Liver (tissue), 9 donors: ENCODE data around the gene THSD7B. TPM values are rescaled to one million over a fixed set of nuclear protein-coding genes. Genes with fewer than 3 reads are reported as not detected.

Experiments used
- DNase-seq: peaks from one replicate; pipeline ENCODE4 v3.0.0-alpha.2; 2017; ENCODE audit warnings: low spot score
- H3K27ac ChIP-seq, 2 donors: one replicate each; pipeline ENCODE4 v1.7.0; 2013; ENCODE audit warnings: inconsistent platforms in 2 of 2, low read length in 2 of 2, control low read depth in 1 of 2, low read depth in 1 of 2, mild to moderate bottlenecking in 1 of 2
- H3K27me3 ChIP-seq, 4 donors: one replicate each; pipeline versions ENCODE4 v1.6.1 to v1.7.0; 2013; ENCODE audit warnings: low read length in 3 of 4, inconsistent platforms in 1 of 4, mild to moderate bottlenecking in 1 of 4, moderate library complexity in 1 of 4; ENCODE audit not compliant: control insufficient read depth in 4 of 4, insufficient read depth in 4 of 4
- H3K36me3 ChIP-seq, 4 donors: one replicate each; pipeline versions ENCODE4 v1.6.1 to v1.7.0; 2013; ENCODE audit warnings: low read length in 3 of 4, mild to moderate bottlenecking in 3 of 4, low read depth in 1 of 4, moderate library complexity in 1 of 4; ENCODE audit not compliant: control insufficient read depth in 4 of 4, insufficient read depth in 3 of 4
- H3K4me1 ChIP-seq, 4 donors: one replicate each; pipeline versions ENCODE4 v1.6.1 to v1.7.0; 2013; ENCODE audit warnings: low read length in 3 of 4, mild to moderate bottlenecking in 3 of 4, moderate library complexity in 1 of 4; ENCODE audit not compliant: control insufficient read depth in 4 of 4, insufficient read depth in 4 of 4
- H3K4me3 ChIP-seq, 3 donors: one replicate each; pipeline versions ENCODE4 v1.6.1 to v1.7.0; 2013; ENCODE audit warnings: low read length in 3 of 3, control low read depth in 1 of 3, low read depth in 1 of 3, mild to moderate bottlenecking in 1 of 3
- H3K9ac ChIP-seq, 2 donors: one replicate each; pipeline ENCODE4 v1.7.0; 2013; ENCODE audit warnings: low read length in 2 of 2, mild to moderate bottlenecking in 2 of 2, moderate library complexity in 2 of 2, control low read depth in 1 of 2, low read depth in 1 of 2
- H3K9me3 ChIP-seq, 4 donors: one replicate each; pipeline versions ENCODE4 v1.6.1 to v1.7.0; 2013; ENCODE audit warnings: low read length in 3 of 4; ENCODE audit not compliant: control insufficient read depth in 4 of 4
- EGR1 ChIP-seq, 2 donors: IDR thresholded peaks; 2 replicates each; pipeline ENCODE4 v1.6.1; 2016 to 2018; ENCODE audit warnings: antibody characterized with exemption in 2 of 2, low read depth in 2 of 2
- FOXA1 ChIP-seq: IDR thresholded peaks from 2 replicates; pipeline ENCODE4 v1.6.1; 2016; ENCODE audit warnings: antibody characterized with exemption
- GABPA ChIP-seq, 2 donors: IDR thresholded peaks in 1 of 2; conservative IDR thresholded peaks in 1 of 2; 2 replicates each; pipeline ENCODE4 v1.6.1; 2016; ENCODE audit warnings: antibody characterized with exemption in 2 of 2, mild to moderate bottlenecking in 1 of 2, moderate library complexity in 1 of 2
- HNF4A ChIP-seq, 2 donors: conservative IDR thresholded peaks; 2 replicates each; pipeline ENCODE4 v1.6.1; 2016; ENCODE audit warnings: antibody characterized with exemption in 2 of 2, mild to moderate bottlenecking in 2 of 2
- MAX ChIP-seq: IDR thresholded peaks from 2 replicates; pipeline ENCODE4 v1.6.1; 2016; ENCODE audit warnings: antibody characterized with exemption
- NR2F2 ChIP-seq: IDR thresholded peaks from 2 replicates; pipeline ENCODE4 v1.6.1; 2016; ENCODE audit warnings: antibody characterized with exemption
- RXRA ChIP-seq, 2 donors: IDR thresholded peaks; 2 replicates each; pipeline ENCODE4 v1.6.1; 2017 to 2018; ENCODE audit warnings: antibody characterized with exemption in 2 of 2, mild to moderate bottlenecking in 1 of 2
- TAF1 ChIP-seq: conservative IDR thresholded peaks from 2 replicates; pipeline ENCODE4 v1.6.1; 2016; ENCODE audit warnings: antibody characterized with exemption, mild to moderate bottlenecking
- WGBS: extraction: QIAGEN DNeasy Blood & Tissue Kit; methylation state at CpG from one replicate; pipeline ENCODE4 v1.1.7; 2013; 5-methylcytosine and 5-hydroxymethylcytosine counted together
- polyA plus RNA-seq, 2 donors: library from polyadenylated mRNA; stranded (reverse) in 1 of 2; unstranded in 1 of 2; fragments of 200-250 nt in 1 of 2; fragments of >200 nt in 1 of 2; fragmentation: Nextera tagmentation in 1 of 2; extraction: Ambion mirVana in 1 of 2; gene quantifications; one replicate each; pipeline versions ENCODE4 v1.2.1 to v1.2.3, GENCODE V29; 2013 to 2015
- total RNA-seq, 2 donors: library from RNA; depleted of rRNA; stranded (reverse); fragments of >200 nt; gene quantifications; one replicate each; pipeline ENCODE4 v1.2.3, GENCODE V29; 2014
- TF ChIP-seq, protein P1 (sequence below): fragments of 150-350 bp; IDR thresholded peaks from 2 replicates; pipeline ENCODE4 v1.5.1; 2017; ENCODE audit warnings: improper control_type of control experiment, low read depth, low read length; ENCODE audit not compliant: missing input control
- TF ChIP-seq, protein P2 (sequence below): IDR thresholded peaks from 2 replicates; pipeline ENCODE4 v1.6.1; 2016; ENCODE audit warnings: antibody characterized with exemption, mild to moderate bottlenecking
- donor health status: healthy.
- donor health status: healthy.
- donor health status: healthy.
- donor health status: healthy.
- donor health status: healthy.

The THSD7B gene
- total and polyA plus RNA-seq, 4 donors, result 0.01 to 0.75 (median 0.42) TPM; not detected in 1

- H3K27me3 ChIP-seq, result no peaks in the 10 kb centered on the region
- peaks cover 0 to 11% (median 2%) of the 10 kb centered on the region in 4 donors for H3K9me3 ChIP-seq
- H3K4me1 ChIP-seq, result peaks cover 0 to 9% (median 0%) of the 10 kb centered on the region in 4 donors
- WGBS, result 38% methylated on average over 4 of the region's 4 CpGs
- peaks cover 0 to 3% (median 0%) of the 10 kb centered on the region in 4 donors for H3K36me3 ChIP-seq
- no peak overlapping the region for H3K27ac ChIP-seq
- TF ChIP-seq GABPA (IDR thresholded peaks at IDR 0.05 in 1 of 2, conservative IDR thresholded peaks at IDR 0.05 in 1 of 2) (no peak), RXRA (IDR thresholded peaks at IDR 0.05) (peak in 1 of 2 donors; percentile 23), MAX (no peak), NR2F2 (no peak)
- DNase-seq, result no peak
- no peak overlapping the region for H3K4me3 ChIP-seq
- H3K9ac ChIP-seq, result no peak overlapping the region
Measured at GRCh38 chr2:136809998-136810397, 44.7 kb downstream of the THSD7B start.

DNA sequence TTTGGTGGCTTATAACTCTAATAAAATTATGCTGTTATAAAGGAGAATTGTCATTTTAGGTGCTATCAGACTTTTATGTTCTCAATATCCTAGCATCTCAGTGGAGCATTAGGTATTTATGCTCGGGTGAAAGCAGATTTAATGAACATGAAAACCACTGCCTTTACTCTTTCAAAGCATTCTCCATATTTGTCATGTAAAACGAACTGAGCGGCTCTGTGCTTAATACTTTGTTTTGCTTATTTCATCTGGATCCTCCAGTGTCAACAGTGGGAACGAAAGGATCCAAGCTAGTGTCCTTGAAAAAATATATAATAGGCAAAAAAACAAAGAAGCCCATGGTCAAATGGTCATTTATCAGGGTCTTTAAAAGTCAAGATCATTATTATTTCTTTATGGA lies 53.5 kb downstream of the THSD7B start:
- H3K9me3 ChIP-seq, result no peaks in the 10 kb centered on the region
- H3K27me3 ChIP-seq, result peaks cover 0 to 5% (median under 1%) of the 10 kb centered on the region in 4 donors
- H3K4me1 ChIP-seq, result no peaks in the 10 kb centered on the region
- 63% methylated on average over 4 of the region's 4 CpGs for WGBS
- H3K27ac ChIP-seq, result no peak overlapping the region
- no peaks in the 10 kb centered on the region for H3K36me3 ChIP-seq
- DNase-seq, result no peak
- H3K4me3 ChIP-seq, result no peak overlapping the region
- TF ChIP-seq, protein P1, sequence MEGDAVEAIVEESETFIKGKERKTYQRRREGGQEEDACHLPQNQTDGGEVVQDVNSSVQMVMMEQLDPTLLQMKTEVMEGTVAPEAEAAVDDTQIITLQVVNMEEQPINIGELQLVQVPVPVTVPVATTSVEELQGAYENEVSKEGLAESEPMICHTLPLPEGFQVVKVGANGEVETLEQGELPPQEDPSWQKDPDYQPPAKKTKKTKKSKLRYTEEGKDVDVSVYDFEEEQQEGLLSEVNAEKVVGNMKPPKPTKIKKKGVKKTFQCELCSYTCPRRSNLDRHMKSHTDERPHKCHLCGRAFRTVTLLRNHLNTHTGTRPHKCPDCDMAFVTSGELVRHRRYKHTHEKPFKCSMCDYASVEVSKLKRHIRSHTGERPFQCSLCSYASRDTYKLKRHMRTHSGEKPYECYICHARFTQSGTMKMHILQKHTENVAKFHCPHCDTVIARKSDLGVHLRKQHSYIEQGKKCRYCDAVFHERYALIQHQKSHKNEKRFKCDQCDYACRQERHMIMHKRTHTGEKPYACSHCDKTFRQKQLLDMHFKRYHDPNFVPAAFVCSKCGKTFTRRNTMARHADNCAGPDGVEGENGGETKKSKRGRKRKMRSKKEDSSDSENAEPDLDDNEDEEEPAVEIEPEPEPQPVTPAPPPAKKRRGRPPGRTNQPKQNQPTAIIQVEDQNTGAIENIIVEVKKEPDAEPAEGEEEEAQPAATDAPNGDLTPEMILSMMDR, result no peak
- H3K9ac ChIP-seq, result no peak overlapping the region

DNA sequence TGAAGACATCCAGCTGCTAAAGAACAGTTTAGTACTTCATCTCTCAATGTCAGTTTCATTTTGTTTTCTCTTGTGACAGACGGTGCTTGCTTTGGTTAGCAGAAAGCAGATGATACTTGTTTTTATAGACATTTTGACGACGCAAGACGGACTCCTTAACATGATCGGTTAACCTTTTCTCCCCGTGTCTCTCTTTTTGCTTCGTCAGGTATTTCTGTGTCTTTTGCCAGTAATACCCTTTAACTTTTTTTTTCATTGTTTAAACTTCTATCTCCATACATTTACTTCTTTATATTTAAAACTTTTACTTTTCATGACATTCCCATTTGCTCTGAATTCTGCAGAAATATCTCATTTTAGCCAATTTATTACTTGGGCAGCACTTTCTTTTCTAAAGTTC lies 57.9 kb downstream of the THSD7B start:
- WGBS, result 81% methylated on average over 7 of the region's 7 CpGs

More for the DNA sequence above, 57.9 kb downstream of the THSD7B start:
- no peak for DNase-seq
- Histone ChIP-seq H3K27ac (no peak overlapping the region), H3K4me1 (no peaks in the 10 kb centered on the region), H3K4me3 (no peak overlapping the region), H3K9me3 (no peaks in the 10 kb centered on the region), H3K27me3 (peaks cover 0 to 5% (median under 1%) of the 10 kb centered on the region in 4 donors), H3K36me3 (no peaks in the 10 kb centered on the region), H3K9ac (no peak overlapping the region)
- TF ChIP-seq HNF4A (conservative IDR thresholded peaks at IDR 0.05) (no peak), TAF1 (no peak), GABPA (IDR thresholded peaks at IDR 0.05 in 1 of 2, conservative IDR thresholded peaks at IDR 0.05 in 1 of 2) (no peak), EGR1 (IDR thresholded peaks at IDR 0.05; ENCODE audit: low read depth in 2 of 2) (no peak), RXRA (IDR thresholded peaks at IDR 0.05) (no peak), FOXA1 (no peak), NR2F2 (no peak)
- TF ChIP-seq, protein P2, sequence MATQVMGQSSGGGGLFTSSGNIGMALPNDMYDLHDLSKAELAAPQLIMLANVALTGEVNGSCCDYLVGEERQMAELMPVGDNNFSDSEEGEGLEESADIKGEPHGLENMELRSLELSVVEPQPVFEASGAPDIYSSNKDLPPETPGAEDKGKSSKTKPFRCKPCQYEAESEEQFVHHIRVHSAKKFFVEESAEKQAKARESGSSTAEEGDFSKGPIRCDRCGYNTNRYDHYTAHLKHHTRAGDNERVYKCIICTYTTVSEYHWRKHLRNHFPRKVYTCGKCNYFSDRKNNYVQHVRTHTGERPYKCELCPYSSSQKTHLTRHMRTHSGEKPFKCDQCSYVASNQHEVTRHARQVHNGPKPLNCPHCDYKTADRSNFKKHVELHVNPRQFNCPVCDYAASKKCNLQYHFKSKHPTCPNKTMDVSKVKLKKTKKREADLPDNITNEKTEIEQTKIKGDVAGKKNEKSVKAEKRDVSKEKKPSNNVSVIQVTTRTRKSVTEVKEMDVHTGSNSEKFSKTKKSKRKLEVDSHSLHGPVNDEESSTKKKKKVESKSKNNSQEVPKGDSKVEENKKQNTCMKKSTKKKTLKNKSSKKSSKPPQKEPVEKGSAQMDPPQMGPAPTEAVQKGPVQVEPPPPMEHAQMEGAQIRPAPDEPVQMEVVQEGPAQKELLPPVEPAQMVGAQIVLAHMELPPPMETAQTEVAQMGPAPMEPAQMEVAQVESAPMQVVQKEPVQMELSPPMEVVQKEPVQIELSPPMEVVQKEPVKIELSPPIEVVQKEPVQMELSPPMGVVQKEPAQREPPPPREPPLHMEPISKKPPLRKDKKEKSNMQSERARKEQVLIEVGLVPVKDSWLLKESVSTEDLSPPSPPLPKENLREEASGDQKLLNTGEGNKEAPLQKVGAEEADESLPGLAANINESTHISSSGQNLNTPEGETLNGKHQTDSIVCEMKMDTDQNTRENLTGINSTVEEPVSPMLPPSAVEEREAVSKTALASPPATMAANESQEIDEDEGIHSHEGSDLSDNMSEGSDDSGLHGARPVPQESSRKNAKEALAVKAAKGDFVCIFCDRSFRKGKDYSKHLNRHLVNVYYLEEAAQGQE, result no peak
